T-helper 1 cell treated with Interleukin-12 subunit alpha and Interleukin-12 subunit beta and Interleukin-4 antibody, amounts not matched to agents 30 ng/mL and 1 ng/mL, for 36 hours (primary cell): ENCODE results near the gene CATSPERZ. TPM values are rescaled to one million over a fixed set of nuclear protein-coding genes. Genes with fewer than 3 reads are reported as not detected.

ENCODE experiments used
- intact Hi-C: fragments of 100-400 bp; cut with micrococcal nuclease; formaldehyde crosslinking; loops from one replicate; pipeline ENCODE4 v1.15.1; 2024
- total RNA-seq: library from RNA; stranded (reverse); gene quantifications from 2 replicates; pipeline ENCODE4 v1.2.3, GENCODE V29; 2022

The CATSPERZ gene
- total RNA-seq, 1 donor from 2014 or later, result not detected

DNA sequence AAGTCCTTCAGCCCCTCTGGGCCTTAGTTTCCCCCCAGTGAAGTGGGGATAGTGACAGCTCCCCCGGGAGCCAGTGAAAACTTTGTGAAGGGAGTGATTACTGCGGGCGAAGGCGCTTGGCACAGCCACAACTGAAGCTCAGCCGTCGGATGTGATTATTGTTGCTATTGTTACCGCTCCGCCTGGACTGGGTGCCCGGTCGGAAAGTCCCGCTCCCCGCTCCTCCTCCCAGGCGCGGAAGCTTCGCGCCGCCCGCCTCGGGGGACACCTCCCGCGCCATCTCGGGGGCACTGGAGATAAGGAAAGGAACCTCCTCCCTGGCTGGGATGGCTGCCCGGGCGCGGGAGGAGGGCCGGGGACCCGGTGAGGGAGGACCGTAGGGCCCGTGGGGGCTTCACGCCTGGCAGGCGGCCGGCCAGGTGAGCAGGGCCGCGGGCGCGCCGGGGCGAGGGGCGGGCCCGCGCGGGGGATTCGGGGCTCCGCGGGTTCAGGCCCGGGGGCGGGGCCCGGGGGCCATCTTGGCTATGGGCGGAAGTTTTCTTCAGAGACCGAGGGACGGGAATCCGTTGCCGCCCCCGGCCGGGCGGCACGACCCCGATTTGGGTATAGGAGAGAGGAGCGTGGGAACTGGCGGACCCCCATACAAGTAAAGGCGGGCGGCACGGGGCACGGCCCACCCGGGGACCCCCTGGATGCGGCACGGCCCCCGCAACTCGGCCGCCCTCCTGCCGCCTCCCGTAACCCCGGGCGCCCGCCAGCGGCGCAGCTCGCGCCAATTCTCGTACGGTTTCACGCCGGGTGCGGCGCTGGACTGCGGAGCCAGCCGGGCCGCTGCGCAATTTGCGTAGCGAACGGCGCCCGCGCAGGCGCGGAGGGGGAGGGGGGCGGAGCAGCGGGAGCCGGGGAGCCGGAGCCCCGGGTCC is 14.9 kb upstream of the CATSPERZ start, which contains the start of gene GPR137:
Gene GPR137 (plus strand): TSS at position 887 of the 923 bp plus-strand sequence. CDS start 677 bp downstream, outside the sequence.
- intact Hi-C loops, result loop anchor here (1.0 kb wide), 8 partner anchors 15 to 100 kb away; partner anchors contain the start of genes ESRRA, FKBP2, PLCB3 and TRMT112

DNA sequence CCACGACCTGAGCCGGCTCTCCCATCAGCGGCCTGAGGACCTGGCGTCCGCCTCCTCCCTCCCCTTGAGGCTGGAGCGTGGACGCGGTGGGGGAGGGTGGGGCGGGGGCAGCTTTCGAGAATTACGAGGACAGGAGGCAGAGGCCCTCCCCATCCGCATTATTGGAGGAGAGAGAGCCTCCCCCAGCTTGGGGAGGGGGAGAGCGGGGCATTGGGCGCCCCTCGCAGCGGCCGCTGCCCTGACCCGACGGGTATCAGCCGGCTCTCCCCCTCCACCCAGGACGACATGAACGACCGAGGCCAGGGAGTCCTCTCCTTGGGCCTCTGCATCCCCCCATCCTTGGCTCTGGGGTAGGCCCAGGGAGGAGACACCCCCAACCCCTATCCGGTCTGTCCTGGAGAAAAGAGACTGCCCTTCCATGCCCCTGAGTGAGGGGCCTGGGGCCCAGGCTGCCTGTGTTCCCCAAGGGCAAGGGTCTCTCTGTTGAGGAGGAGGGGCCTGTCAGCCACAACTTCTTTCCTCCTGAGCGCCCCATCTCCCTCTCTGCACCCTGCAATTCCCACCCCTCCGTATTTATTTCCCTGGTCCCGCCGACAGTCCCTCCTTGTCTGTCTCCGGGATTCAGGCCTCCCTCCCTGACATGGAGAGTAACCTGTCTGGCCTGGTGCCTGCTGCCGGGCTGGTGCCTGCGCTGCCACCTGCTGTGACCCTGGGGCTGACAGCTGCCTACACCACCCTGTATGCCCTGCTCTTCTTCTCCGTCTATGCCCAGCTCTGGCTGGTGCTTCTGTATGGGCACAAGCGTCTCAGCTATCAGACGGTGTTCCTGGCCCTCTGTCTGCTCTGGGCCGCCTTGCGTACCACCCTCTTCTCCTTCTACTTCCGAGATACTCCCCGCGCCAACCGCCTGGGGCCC is 14.0 kb upstream of the CATSPERZ start:
- intact Hi-C loops, result loop anchor here (1.0 kb wide), 4 partner anchors 16 to 45 kb away; partner anchors contain the start of genes ESRRA, FKBP2 and TRMT112

DNA sequence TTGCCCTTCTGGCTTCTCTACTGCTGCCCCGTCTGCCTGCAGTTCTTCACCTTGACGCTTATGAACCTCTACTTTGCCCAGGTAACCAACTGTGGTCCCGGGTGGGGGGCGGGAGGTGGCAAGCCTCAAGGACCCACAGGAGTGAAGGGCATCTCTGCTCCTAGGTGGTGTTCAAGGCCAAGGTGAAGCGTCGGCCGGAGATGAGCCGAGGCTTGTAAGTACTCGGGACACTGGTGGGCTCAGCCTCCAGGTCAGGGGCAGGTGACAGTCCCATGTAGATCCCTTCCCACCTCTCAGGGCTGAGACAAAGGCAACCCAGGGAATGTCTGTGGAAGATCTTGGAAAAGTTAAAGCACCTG is 13.4 kb upstream of the CATSPERZ start:
- intact Hi-C loops, result no loop called here

DNA sequence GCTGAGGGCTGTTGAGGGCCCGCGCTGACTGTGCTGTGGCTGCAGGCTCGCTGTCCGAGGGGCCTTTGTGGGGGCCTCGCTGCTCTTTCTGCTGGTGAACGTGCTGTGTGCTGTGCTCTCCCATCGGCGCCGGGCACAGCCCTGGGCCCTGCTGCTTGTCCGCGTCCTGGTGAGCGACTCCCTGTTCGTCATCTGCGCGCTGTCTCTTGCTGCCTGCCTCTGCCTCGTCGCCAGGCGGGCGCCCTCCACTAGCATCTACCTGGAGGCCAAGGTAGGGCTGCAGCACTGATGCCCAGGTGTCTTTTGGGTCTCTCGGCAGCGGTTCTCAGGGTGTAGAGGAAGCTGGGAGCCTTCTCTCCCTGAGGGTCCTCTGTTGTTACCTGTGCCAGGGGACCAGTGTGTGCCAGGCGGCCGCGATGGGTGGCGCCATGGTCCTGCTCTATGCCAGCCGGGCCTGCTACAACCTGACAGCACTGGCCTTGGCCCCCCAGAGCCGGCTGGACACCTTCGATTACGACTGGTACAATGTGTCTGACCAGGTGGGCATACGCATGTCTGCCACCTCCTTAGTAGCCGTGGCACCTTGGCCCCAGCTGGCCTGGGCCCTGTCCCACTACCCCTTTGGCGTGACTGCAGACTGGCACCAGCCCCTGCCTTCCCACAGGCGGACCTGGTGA is 12.3 kb upstream of the CATSPERZ start:
- intact Hi-C loops, result no loop called here

DNA sequence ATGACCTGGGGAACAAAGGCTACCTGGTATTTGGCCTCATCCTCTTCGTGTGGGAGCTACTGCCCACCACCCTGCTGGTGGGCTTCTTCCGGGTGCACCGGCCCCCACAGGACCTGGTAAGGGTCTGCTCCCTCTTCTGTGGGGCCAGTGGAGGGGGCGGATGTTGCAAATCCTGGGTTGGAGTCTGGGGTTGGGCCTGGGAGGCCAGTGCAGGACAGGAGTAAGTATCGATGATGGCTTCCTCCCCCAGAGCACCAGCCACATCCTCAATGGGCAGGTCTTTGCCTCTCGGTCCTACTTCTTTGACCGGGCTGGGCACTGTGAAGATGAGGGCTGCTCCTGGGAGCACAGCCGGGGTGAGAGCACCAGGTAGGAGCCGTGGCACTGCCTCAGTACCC is 11.8 kb upstream of the CATSPERZ start:
- intact Hi-C loops, result no loop called here

DNA sequence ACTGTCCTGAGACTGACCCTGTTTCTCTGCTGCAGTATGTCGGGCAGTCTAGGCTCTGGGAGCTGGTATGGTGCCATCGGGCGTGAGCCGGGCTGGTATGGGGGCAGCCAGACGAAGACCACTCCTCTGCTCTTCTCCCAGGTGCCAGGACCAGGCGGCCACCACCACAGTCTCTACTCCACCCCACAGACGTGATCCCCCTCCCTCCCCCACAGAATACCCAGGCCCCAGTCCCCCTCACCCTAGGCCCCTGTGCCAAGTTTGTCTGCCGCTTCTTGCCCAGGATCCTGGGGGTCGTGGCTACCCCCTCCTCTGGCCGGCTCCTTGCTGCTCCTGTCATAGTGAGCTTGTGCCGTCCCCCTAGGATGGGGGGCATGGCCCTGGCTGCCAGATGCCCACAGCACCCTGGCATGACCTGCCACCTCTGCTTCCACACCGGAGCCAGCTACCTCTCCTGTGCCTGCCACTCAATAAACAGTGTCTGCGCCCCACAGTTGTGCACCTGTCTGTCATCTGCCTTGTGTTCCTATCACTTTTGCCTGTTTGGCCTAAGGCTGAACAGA is 11.1 kb upstream of the CATSPERZ start:
- intact Hi-C loops, result no loop called here

DNA sequence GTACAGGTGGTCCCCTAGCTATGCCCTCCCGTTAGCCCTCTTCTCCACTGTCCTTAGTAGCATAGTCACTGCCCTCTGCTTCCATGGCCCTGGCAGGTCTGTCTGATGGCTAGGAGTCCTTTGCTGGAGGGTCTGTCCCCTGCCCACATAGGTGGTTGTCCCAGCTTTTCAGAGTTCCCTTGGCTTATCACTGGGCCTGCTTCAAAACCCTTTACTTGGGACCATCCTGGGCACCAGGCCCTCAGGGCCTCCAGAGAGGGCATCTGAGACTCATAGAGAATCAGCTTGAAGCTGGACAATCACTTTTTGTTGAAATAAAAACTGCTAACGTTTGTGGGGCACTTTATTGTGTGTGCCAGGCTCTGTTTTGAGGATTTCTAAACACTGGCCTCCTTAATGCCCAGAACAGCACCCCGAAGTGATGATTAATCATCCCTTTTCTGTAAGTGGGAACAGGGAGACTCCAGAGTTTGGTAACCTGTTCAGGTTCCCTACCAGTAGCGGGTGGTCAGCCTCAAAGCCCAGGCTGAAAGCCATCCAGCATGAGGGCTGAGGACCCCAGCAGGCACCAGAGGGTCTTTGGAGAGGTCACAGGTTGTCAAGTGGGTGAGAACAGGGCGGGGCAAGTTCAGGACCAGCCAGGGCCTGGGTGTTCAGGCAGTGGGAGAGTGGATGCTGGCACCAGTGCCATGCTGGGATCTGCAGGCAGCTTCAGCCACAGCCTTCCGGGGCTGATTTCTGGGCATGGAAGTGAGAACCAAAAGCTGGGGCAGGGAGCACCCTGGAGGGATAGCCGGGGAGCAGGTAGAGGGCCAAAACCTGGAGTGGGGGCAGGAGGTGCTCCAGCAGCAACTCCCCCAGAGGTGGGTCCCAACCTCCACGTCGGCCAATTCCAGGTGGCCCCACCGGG is 9.6 kb upstream of the CATSPERZ start:
- intact Hi-C loops, result no loop called here

DNA sequence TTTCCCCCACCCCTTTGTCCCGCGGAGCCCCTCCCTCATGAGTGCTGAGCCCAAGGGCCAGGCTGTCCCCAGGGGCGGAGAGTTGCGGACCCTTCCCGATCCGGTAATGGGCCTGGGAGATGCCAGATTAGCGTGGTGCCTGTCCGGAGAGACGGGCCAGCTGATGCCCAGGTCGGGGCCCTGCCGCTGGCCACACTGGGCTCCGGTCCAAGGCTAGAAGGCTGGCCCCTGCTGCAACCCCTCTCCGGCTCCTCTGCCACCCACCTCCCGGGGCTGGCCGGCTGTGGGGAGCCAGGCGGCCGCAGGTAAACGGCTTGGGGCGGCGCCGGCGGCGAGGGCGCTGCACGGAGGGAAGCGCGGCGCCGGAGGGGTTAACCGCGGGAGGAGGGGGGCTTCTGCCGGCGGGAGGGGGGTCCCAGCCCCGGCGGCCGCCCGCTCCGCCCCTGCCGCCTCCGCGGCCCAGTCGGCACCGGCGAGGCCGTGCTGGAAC is 8.9 kb upstream of the CATSPERZ start, which contains the start of gene KCNK4:
Gene KCNK4 (plus strand): TSS at position 41 of the 490 bp plus-strand sequence. CDS start 1,717 bp downstream, outside the sequence.
- intact Hi-C loops, result no loop called here

DNA sequence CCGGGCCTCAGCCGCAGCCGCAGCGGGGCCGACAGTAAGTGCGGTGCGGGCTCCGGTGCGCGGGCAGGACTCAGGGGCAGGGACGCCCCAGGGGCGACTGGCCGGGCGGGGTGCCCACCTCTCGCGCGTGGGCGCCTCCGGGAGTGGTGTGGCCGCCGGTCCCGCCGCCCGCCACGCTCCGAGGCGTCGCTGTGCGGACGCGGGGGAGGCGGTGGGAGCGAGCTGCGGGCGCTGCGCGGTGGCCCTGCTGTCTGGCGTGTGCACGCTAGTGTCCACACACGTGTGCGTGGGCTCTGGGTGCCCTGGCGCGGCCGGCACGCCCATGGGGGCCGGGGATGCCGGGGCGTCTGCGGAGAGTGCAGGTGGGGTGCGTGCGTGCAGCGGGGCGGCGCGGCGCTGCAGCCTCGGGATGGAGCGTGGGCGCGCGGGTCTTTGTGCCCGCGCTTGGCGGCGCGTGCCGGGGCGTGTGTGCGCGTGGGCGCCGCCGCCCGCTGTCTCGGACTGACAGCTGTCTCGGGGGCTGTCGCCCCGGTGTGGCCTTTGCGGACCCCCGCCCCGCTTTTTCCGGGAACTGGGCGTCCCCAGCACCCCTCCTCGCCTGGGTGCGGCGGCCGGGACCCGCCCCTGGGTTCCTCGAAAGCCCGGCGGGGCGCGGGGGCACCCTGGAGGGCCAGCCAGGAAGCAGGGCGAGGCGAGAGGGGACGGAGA is 8.3 kb upstream of the CATSPERZ start:
- intact Hi-C loops, result no loop called here

DNA sequence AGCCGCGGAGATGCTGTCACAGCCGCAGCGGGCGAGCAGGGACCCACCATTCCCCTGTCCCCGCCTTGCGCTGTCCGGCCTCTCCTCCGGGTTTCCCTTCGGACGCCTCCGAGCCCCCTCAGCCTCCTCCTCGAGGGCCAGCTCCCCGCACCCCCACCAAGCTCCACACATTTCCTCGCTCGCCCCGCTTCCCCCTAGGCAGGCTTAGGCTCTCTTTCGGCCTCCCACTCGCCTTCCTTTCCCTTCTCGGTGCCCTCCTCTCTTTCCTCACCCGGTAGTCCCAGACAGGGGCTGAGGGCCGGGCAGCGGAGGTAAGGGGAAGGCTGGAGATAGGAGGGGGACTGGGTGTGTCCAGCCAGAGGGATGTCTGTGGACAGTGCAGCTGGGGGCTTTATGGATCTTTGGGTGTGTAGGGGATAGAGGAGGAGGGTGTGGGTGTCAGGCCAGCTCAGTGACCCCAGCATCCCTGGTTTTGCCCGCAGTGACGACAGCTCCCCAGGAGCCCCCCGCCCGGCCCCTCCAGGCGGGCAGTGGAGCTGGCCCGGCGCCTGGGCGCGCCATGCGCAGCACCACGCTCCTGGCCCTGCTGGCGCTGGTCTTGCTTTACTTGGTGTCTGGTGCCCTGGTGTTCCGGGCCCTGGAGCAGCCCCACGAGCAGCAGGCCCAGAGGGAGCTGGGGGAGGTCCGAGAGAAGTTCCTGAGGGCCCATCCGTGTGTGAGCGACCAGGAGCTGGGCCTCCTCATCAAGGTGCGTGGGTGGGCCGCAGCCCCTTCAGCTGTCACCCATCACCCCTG is 7.5 kb upstream of the CATSPERZ start:
- intact Hi-C loops, result no loop called here

DNA sequence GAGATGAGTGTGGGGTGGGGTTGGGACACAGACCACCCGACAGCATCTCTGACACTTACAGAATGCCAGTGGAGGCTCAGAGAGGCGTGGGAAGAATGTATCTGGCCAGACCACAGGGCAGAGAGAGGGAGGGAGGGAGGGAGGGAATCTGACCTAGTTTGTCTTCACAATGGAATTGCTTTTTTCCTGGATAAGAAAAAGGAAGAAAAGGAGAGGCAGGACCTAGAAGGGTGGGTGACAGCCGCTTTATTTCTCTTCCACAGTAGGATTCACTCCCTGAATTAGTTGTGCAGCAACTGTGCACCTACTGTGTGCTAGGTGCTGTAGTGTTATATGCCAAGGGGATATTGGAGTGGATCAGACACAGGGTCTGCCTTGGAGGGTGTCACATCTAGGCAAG is 5.4 kb upstream of the CATSPERZ start:
- intact Hi-C loops, result no loop called here

DNA sequence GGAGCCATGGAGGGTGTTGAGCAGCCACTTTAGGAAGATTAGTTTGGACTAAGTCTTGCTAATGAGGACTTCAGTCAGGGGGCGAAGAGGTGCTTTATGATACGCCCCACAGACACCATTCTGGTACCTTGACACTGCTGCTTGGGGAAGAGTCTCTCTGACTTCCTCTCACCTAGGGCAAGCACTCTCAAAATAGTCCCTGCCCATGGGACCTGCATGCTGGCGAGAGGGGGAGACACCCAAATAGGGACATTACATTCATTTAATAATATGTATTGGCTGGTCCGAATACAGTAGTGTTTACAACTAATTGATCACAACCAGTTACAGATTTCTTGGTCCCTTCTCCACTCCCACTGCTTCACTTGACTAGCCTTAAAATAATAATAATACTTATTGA is 4.4 kb upstream of the CATSPERZ start:
- intact Hi-C loops, result no loop called here

DNA sequence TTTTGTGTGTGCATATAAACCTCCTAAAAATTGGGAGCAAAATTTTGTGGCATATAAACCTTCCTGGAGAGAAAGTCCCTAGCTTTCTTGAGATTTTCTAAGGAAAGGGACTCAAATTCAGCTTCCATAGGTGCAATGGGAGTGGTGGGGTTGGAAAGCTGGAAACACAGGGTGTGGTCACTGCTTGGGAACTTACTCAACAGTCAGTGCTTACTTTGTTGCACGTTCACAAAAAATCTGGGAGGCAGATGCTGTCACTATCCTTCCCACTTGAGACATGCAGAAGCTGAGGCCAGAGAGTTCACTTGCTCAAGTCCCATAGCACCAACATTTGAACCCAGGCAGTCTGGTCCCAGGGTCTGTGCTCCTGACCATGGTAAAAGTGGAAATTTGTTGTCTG is 3.9 kb upstream of the CATSPERZ start:
- intact Hi-C loops, result no loop called here

DNA sequence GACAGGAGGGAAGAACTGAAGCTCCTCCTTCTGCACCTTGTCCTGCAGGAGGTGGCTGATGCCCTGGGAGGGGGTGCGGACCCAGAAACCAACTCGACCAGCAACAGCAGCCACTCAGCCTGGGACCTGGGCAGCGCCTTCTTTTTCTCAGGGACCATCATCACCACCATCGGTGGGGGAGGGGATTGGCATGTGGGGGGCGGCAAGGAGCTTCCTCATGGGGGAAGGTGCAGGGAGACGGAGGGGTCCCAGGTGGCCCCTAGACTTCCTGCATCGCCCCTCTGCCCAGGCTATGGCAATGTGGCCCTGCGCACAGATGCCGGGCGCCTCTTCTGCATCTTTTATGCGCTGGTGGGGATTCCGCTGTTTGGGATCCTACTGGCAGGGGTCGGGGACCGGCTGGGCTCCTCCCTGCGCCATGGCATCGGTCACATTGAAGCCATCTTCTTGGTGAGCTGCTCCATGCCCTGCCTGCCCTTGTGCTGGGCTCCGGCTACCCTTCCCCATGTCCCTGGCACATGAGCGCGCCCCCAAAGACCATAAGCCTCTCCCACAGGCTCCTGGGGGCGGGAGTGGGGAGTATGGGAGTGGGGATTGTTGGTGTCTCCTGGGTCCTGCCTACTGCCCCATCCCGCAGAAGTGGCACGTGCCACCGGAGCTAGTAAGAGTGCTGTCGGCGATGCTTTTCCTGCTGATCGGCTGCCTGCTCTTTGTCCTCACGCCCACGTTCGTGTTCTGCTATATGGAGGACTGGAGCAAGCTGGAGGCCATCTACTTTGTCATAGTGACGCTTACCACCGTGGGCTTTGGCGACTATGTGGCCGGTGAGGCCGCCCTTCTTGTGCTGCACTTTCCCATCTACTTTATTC is 3.1 kb upstream of the CATSPERZ start:
- intact Hi-C loops, result no loop called here

DNA sequence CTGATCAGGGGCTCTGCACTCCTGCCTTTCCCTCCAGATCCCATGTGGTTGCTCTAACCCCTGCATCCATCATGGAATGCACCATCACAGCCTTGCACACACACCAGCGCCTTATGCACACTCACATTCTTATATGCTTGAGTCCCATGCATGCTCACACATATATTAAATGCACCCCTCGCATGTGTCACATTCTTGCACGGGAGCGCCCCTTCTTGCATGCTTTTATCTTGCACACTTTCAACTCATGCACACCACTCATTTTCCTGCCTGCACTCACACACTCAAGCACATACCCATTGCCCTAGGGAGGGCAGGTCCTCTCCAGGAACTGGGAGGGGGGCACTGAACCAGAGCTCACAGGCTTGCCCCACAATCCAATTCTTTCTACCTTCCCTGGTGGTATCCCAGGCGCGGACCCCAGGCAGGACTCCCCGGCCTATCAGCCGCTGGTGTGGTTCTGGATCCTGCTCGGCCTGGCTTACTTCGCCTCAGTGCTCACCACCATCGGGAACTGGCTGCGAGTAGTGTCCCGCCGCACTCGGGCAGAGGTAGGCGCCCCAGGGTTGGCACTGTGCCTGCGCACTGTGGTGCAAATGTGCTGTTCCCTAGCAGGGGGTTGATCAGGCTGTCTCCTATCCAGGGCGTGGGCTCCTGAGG is 2.3 kb upstream of the CATSPERZ start:
- intact Hi-C loops, result no loop called here

DNA sequence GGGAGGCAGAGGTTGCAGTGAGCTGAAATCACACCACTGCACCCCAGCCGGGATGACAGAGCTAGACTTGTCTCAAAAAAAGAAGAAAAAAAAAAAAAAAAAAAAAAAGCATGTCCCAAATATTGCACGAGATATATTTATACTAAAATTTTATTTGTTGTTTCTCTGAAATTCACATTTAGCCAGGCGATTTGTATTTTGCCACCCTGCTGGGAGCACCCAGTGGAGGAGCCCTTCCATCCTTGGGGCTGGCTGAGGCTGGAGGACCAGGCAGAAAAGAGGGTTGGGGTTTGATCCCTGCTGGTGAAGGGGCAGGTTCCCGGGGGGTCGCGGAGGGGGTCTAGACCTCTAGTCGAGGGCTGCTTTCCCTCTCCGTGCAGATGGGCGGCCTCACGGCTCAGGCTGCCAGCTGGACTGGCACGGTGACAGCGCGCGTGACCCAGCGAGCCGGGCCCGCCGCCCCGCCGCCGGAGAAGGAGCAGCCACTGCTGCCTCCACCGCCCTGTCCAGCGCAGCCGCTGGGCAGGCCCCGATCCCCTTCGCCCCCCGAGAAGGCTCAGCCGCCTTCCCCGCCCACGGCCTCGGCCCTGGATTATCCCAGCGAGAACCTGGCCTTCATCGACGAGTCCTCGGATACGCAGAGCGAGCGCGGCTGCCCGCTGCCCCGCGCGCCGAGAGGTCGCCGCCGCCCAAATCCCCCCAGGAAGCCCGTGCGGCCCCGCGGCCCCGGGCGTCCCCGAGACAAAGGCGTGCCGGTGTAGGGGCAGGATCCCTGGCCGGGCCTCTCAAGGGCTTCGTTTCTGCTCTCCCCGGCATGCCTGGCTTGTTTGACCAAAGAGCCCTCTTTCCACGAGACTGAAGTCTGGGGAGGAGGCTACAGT is 952 bp upstream of the CATSPERZ start:
- intact Hi-C loops, result no loop called here
